Pancreas (tissue), 10 donors: Measurements from ENCODE around the gene CEP41. TPM values are rescaled to one million over a fixed set of nuclear protein-coding genes. Genes with fewer than 3 reads are reported as not detected.

Source experiments
- ATAC-seq, 4 donors: fragments of 200-7000 bp; cut with Tn5 transposase; one replicate each; pipeline versions ENCODE4 v1.8.0 to v1.9.1; 2020; ENCODE audit warnings: mild to moderate bottlenecking in 4 of 4, moderate library complexity in 4 of 4
- DNase-seq, 6 donors: peaks; one replicate each; pipeline ENCODE4 v3.0.0-alpha.2; 2020
- FAIRE-seq: peaks from 2 replicates; lab custom pipeline; 2012; peaks lifted over from hg19 to GRCh38; lab: Jason Lieb, UNC
- H3K27ac ChIP-seq, 4 donors: fragments of 200-600 bp; sonication (generic); 1 replicate in 3 of 4; 2 replicates in 1 of 4; pipeline versions ENCODE4 v1.5.0 to v1.8.0; 2020
- H3K27me3 ChIP-seq, 4 donors: fragments of 200-600 bp; one replicate each; pipeline ENCODE4 v1.8.0; 2021
- H3K36me3 ChIP-seq, 3 donors: fragments of 200-600 bp; sonication (generic) in 1 of 3; one replicate each; pipeline versions ENCODE4 v1.5.0 to v1.8.0; 2020 to 2021
- H3K4me1 ChIP-seq, 3 donors: fragments of 200-600 bp; one replicate each; pipeline ENCODE4 v1.8.0; 2021
- H3K4me3 ChIP-seq, 4 donors: fragments of 200-600 bp; sonication (generic) in 2 of 4; one replicate each; pipeline versions ENCODE4 v1.5.0 to v1.8.0; 2020 to 2021
- H3K9me3 ChIP-seq, 4 donors: fragments of 200-600 bp; one replicate each; pipeline ENCODE4 v1.8.0; 2021
- CTCF ChIP-seq, 4 donors: fragments of 200-600 bp; sonication (generic) in 3 of 4; IDR thresholded peaks; one replicate each; pipeline versions ENCODE4 v1.5.0 to v1.8.0; 2021; ENCODE audit warnings: antibody characterized with exemption in 4 of 4
- WGBS, 2 donors: extraction: QIAGEN DNeasy Blood & Tissue Kit; methylation state at CpG; one replicate each; pipeline ENCODE4 v1.1.7; 2013; 5-methylcytosine and 5-hydroxymethylcytosine counted together
- intact Hi-C, 3 donors: fragments of 100-400 bp; cut with DNase I; formaldehyde crosslinking; loops; one replicate each; pipeline versions ENCODE4 v1.11.1 to v1.14.2; 2022
- polyA plus RNA-seq, 2 donors: library from polyadenylated mRNA; stranded (reverse); fragments of 200-250 nt; gene quantifications; one replicate each; pipeline ENCODE4 v1.2.3, GENCODE V29; 2013
- total RNA-seq, 6 donors: library from RNA; stranded (reverse); fragmentation: NEBNext Ultra II Directional in 4 of 6; extraction: Animal tissue kit (Norgen Biotek cat#: 25700) in 4 of 6; gene quantifications; one replicate each; pipeline versions ENCODE4 v1.2.1 to v1.2.4, GENCODE V29; 2021 to 2023
- donor health status: healthy with polysubstance abuse.
- donor health status: DM: no; HTN: no; CAD: no; lungs with moderate emphysema.
- donor health status: DM: no; HTN: no; CAD: no.
- donor health status: control.
- donor health status: control.
- donor health status: Bipolar disorder and iron deficiency.
- donor health status: DM: yes; HTN: yes; CAD: no.
- donor health status: DM: no; HTN: no; CAD: no.
- donor health status: DM: no; HTN: no; CAD: no.
- donor health status: DM: yes; HTN: yes; CAD: no.

The CEP41 gene
- total and polyA plus RNA-seq, 8 donors = 1.8 to 10.3 (median 4.5) TPM

DNA sequence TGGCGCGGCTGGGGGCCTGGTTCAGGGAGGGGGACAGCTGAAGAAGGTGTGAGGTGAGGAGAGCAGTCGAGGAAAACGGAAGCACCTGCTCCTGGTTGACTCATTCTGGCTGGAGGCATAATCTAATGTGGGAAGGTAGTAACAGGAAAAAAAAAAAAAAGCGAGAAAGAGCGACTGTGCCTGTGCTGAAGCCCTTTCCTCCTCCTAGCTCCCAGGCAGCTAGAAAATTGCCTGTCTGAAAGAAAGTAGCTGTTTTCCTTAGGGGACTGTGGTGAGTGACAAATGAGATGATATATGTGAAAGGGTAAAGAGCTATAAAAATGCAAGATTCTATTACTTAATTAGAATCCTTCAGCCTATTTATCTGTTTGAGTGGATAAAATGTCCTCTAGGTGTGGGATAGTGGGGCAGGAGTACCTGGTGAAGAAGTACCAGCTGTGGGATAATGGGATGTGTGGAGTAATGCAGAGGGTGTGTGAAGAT, 46.2 kb upstream of the CEP41 start:
- peak overlapping the region in 3 of 4 donors; percentile 62 to 87 (median 80) for H3K27ac ChIP-seq
- no peak for TF ChIP-seq CTCF (IDR thresholded peaks at IDR 0.05)
- H3K27me3 ChIP-seq = no peaks in the 10 kb centered on the region
- H3K4me3 ChIP-seq = peak overlapping the region; percentile 51 to 58 (median 54)
- H3K9me3 ChIP-seq = no peaks in the 10 kb centered on the region
- intact Hi-C loops = no loop called here
- DNase-seq (no peak), FAIRE-seq (no peak), ATAC-seq (peak in 3 of 4 donors; percentile 36 to 56 (median 38))
- peaks cover 0 to 36% (median 0%) of the 10 kb centered on the region in 3 donors for H3K4me1 ChIP-seq
- H3K36me3 ChIP-seq = no peaks in the 10 kb centered on the region
- 7 to 10% methylated on average over 6 of the region's 6 CpGs for WGBS, 2 donors

DNA sequence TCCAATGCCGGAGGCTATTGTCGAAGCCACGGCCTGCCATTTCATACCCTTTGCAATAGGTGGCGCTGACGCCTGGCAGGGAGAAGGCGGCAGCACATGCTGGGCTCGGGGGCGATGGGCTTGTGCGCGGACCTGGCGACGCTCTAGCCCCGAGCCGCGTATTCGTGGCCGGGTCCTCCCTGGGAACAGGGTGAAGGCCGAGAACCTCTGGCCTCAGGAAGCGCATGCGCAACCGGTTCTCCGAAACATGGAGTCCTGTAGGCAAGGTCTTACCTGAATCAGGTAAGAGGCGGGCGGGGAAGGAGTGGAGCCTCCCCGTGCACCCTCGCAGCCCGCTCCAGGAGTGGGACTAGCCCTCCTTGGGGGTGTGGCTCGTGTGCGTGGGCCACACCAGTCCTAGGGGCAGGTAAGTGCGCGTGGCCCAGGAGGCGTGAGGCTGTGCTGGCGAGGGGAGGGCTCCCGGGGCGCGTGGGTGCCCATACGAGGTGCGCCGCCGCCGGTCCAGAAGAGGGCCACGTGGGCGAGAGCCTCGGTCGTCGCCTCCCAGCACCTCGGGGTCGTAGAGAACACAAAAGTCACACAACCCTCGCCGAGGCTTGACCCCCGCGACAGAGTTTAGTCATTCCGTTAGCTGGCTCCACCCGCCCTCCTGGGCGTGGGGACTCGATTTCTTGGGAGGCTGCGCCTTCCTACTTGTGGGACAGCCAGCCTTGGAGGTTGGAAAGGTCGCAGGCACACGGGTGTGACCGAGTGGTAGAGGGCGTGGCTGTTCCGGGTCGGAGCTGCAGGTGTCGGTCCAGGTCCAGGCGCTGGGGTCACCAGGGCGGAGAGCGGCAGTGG, 45.5 kb upstream of the CEP41 start:
- FAIRE-seq (no peak), DNase-seq (peak; percentile 91 to 99 (median 95)), ATAC-seq (peak; percentile 92 to 95 (median 93))
- intact Hi-C loops = no loop called here
- peak; percentile 70 to 86 (median 80) for TF ChIP-seq CTCF (IDR thresholded peaks at IDR 0.05)
- Histone ChIP-seq H3K4me3 (peak overlapping the region; percentile 51 to 58 (median 54)), H3K4me1 (peaks cover 0 to 36% (median 0%) of the 10 kb centered on the region in 3 donors), H3K27me3 (no peaks in the 10 kb centered on the region), H3K36me3 (no peaks in the 10 kb centered on the region), H3K9me3 (no peaks in the 10 kb centered on the region), H3K27ac (peak overlapping the region; percentile 58 to 87 (median 71))
- 4 to 6% methylated on average over 67 of the region's 67 CpGs for WGBS, 2 donors

DNA sequence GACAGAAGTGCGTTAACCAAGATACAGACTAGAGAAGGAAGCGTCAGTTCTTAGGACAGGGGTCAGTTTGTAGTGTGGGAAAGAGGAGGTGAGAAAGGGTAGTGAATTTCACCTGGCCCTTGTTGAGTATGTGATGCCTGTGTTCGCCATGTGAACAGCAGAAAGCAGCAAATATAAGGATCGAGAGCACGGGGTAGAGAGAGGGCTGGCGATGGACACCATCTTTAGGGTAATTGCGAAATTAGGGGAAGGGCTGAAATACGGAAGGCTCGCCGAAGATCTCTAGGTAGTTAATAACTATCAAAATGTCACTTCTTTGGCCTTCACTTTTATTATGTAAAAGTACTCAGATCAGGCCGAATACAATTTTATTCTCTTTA, 44.9 kb upstream of the CEP41 start:
- Histone ChIP-seq H3K36me3 (no peaks in the 10 kb centered on the region), H3K27me3 (no peaks in the 10 kb centered on the region), H3K27ac (peak overlapping the region in 3 of 4 donors; percentile 62 to 87 (median 80)), H3K4me1 (peaks cover 0 to 36% (median 0%) of the 10 kb centered on the region in 3 donors), H3K9me3 (no peaks in the 10 kb centered on the region), H3K4me3 (peak overlapping the region; percentile 7 to 58 (median 53))
- 42 to 44% methylated on average over 11 of the region's 11 CpGs for WGBS, 2 donors
- intact Hi-C loops = no loop called here
- peak in 2 of 4 donors; percentile 4 to 6 for ATAC-seq
- no peak for DNase-seq
- no peak for TF ChIP-seq CTCF (IDR thresholded peaks at IDR 0.05)
- no peak for FAIRE-seq

DNA sequence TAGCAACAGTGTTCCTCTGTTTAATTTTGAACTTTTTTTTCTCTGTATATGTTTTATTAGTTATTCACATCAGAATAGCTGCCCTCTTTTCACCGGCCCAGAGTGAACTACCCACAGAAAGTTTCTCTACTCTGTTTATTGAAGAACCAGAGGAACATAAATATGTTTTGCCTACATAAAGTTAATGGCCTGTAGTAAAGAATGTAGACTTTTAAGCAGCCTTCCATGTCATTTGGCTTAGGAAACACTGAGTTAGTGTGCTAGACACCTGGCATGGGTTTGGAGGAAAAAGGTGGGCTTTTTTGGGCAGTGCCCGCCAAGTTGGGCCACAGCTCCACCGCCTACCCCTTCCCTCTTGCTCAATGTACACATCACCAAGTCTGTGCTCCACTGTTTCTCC, 42.2 kb upstream of the CEP41 start:
- no peaks in the 10 kb centered on the region for H3K27me3 ChIP-seq
- intact Hi-C loops = no loop called here
- ATAC-seq (no peak), DNase-seq (no peak), FAIRE-seq (no peak)
- H3K9me3 ChIP-seq = no peaks in the 10 kb centered on the region
- H3K4me3 ChIP-seq = no peak overlapping the region
- H3K27ac ChIP-seq = no peak overlapping the region
- WGBS, 2 donors = 97% methylated on average over 3 of the region's 3 CpGs
- H3K36me3 ChIP-seq = no peaks in the 10 kb centered on the region
- no peak for TF ChIP-seq CTCF (IDR thresholded peaks at IDR 0.05)
- peaks cover 0 to 9% (median 0%) of the 10 kb centered on the region in 3 donors for H3K4me1 ChIP-seq
